ENCODE data around the gene NCLN. TPM values are rescaled to one million over a fixed set of nuclear protein-coding genes. Genes with fewer than 3 reads are reported as not detected.
A peak's percentile ranks its signal among the peaks of the same experiment; 100 is the strongest.

Gene NCLN
- total and polyA plus RNA-seq, 5 experiments from 2014 or later, result 23.9 to 63.0 (median 44.7) TPM

- POLR2A ChIA-PET, result no interaction called here
- ATAC-seq, result no peak
- H3K4me3 Mint-ChIP-seq, result no peak overlapping the region
- no peaks in the 10 kb centered on the region for H3K9me3 Mint-ChIP-seq
- no peak overlapping the region for H3K27ac Mint-ChIP-seq
- no peaks in the 10 kb centered on the region for H3K36me3 Mint-ChIP-seq
- DNase-seq, result no peak
- H3K4me1 Mint-ChIP-seq, result no peaks in the 10 kb centered on the region
- H3K27me3 Mint-ChIP-seq, result peaks cover 3 to 18% (median 5%) of the 10 kb centered on the region in 5 donors
Measured at GRCh38 chr19:3245050-3245449, 59.3 kb downstream of the NCLN start.

- Mint-ChIP-seq H3K27ac (no peak overlapping the region), H3K27me3 (peaks cover 9 to 33% (median 13%) of the 10 kb centered on the region in 5 donors), H3K4me3 (no peak overlapping the region), H3K4me1 (peaks cover 0 to 3% (median 0%) of the 10 kb centered on the region in 4 donors), H3K9me3 (peaks cover 0 to 9% (median under 1%) of the 10 kb centered on the region in 9 donors), H3K36me3 (no peaks in the 10 kb centered on the region)
- ATAC-seq, result no peak
- DNase-seq, result no peak
- POLR2A ChIA-PET, result no interaction called here
Measured at GRCh38 chr19:3248728-3249326, 63.1 kb downstream of the NCLN start.

- H3K27me3 Mint-ChIP-seq, result peaks cover 9 to 33% (median 16%) of the 10 kb centered on the region in 5 donors
- H3K4me1 Mint-ChIP-seq, result peaks cover 0 to 3% (median 0%) of the 10 kb centered on the region in 4 donors
- H3K27ac Mint-ChIP-seq, result no peak overlapping the region
- no peak for ATAC-seq
- peaks cover 0 to 11% (median 4%) of the 10 kb centered on the region in 9 donors for H3K9me3 Mint-ChIP-seq
- POLR2A ChIA-PET, result no interaction called here
- no peak for DNase-seq
- H3K4me3 Mint-ChIP-seq, result no peak overlapping the region
- no peaks in the 10 kb centered on the region for H3K36me3 Mint-ChIP-seq
Measured at GRCh38 chr19:3249408-3249807, 63.7 kb downstream of the NCLN start.

GRCh38 chr19:3250675-3251074 lies 64.9 kb downstream of the NCLN start:
- H3K36me3 Mint-ChIP-seq, result no peaks in the 10 kb centered on the region
- peaks cover 0 to 3% (median 0%) of the 10 kb centered on the region in 4 donors for H3K4me1 Mint-ChIP-seq
- H3K27me3 Mint-ChIP-seq, result peaks cover 12 to 33% (median 22%) of the 10 kb centered on the region in 5 donors
- H3K27ac Mint-ChIP-seq, result peak overlapping the region in 2 of 10 donors; percentile 33 to 62
- DNase-seq (peak in 8 of 10 donors; percentile 10 to 49 (median 32)), ATAC-seq (peak; percentile 76 to 79)
- peaks cover 0 to 15% (median 5%) of the 10 kb centered on the region in 9 donors for H3K9me3 Mint-ChIP-seq
- no peak overlapping the region for H3K4me3 Mint-ChIP-seq
- POLR2A ChIA-PET, result interaction anchor here (0.6 kb wide), 1 partner anchor 26 kb away, joined by 3 read pairs; the partner anchor contains the start of gene CELF5

GRCh38 chr19:3251229-3251628 lies 65.5 kb downstream of the NCLN start:
- H3K36me3 Mint-ChIP-seq, result no peaks in the 10 kb centered on the region
- H3K4me3 Mint-ChIP-seq, result no peak overlapping the region

GRCh38 chr19:3252650-3253049 lies 66.9 kb downstream of the NCLN start:
- Mint-ChIP-seq H3K36me3 (no peaks in the 10 kb centered on the region), H3K4me1 (peaks cover 0 to 3% (median 0%) of the 10 kb centered on the region in 4 donors)

More at GRCh38 chr19:3251229-3251628, 65.5 kb downstream of the NCLN start:
- POLR2A ChIA-PET, result interaction anchor here (0.6 kb wide), 1 partner anchor 26 kb away, joined by 3 read pairs; the partner anchor contains the start of gene CELF5
- Mint-ChIP-seq H3K27ac (peak overlapping the region in 1 of 10 donors; percentile 34), H3K9me3 (peaks cover 0 to 15% (median 5%) of the 10 kb centered on the region in 9 donors), H3K4me1 (peaks cover 0 to 3% (median 0%) of the 10 kb centered on the region in 4 donors), H3K27me3 (peaks cover 12 to 33% (median 22%) of the 10 kb centered on the region in 5 donors)
- DNase-seq, result no peak
- no peak for ATAC-seq

GRCh38 chr19:3253270-3253669 lies 67.5 kb downstream of the NCLN start:
- Mint-ChIP-seq H3K4me3 (no peak overlapping the region), H3K36me3 (no peaks in the 10 kb centered on the region), H3K4me1 (peaks cover 0 to 3% (median 0%) of the 10 kb centered on the region in 4 donors), H3K27ac (no peak overlapping the region), H3K9me3 (peaks cover 0 to 15% (median 5%) of the 10 kb centered on the region in 9 donors), H3K27me3 (peaks cover 12 to 33% (median 22%) of the 10 kb centered on the region in 5 donors)
- POLR2A ChIA-PET, result interaction anchor here (0.6 kb wide), 1 partner anchor 16 kb away, joined by 3 read pairs; no protein-coding TSS in a partner anchor
- ATAC-seq (no peak), DNase-seq (no peak)

More at GRCh38 chr19:3252650-3253049, 66.9 kb downstream of the NCLN start:
- ATAC-seq (no peak), DNase-seq (no peak)
- Mint-ChIP-seq H3K4me3 (no peak overlapping the region), H3K27me3 (peaks cover 12 to 33% (median 22%) of the 10 kb centered on the region in 5 donors), H3K27ac (no peak overlapping the region), H3K9me3 (peaks cover 0 to 15% (median 5%) of the 10 kb centered on the region in 9 donors)
- POLR2A ChIA-PET, result no interaction called here

- H3K4me3 Mint-ChIP-seq, result no peak overlapping the region
- H3K27ac Mint-ChIP-seq, result no peak overlapping the region
- H3K9me3 Mint-ChIP-seq, result peaks cover 0 to 15% (median 5%) of the 10 kb centered on the region in 9 donors
- no peaks in the 10 kb centered on the region for H3K36me3 Mint-ChIP-seq
- peaks cover 0 to 3% (median 0%) of the 10 kb centered on the region in 4 donors for H3K4me1 Mint-ChIP-seq
- DNase-seq (no peak), ATAC-seq (no peak)
- POLR2A ChIA-PET, result no interaction called here
- H3K27me3 Mint-ChIP-seq, result peaks cover 13 to 21% (median 19%) of the 10 kb centered on the region in 5 donors
Measured at GRCh38 chr19:3254520-3254919, 68.8 kb downstream of the NCLN start.

- no peaks in the 10 kb centered on the region for H3K36me3 Mint-ChIP-seq
- no peak for ATAC-seq
- H3K27me3 Mint-ChIP-seq, result peaks cover 0 to 10% (median 7%) of the 10 kb centered on the region in 5 donors
- H3K4me1 Mint-ChIP-seq, result no peaks in the 10 kb centered on the region
- POLR2A ChIA-PET, result no interaction called here
- no peak for DNase-seq
- H3K9me3 Mint-ChIP-seq, result peaks cover 0 to 15% (median 5%) of the 10 kb centered on the region in 9 donors
- H3K4me3 Mint-ChIP-seq, result no peak overlapping the region
- no peak overlapping the region for H3K27ac Mint-ChIP-seq
Measured at GRCh38 chr19:3257071-3257470, 71.3 kb downstream of the NCLN start.

Other genes starting within 250 kb of the NCLN start
- gene ZNF77, start 241.0 kb upstream of the NCLN start, total RNA-seq, result 1 to 10 TPM; 5.7 to 6.9 TPM
- gene ZNF77, start 241.0 kb upstream of the NCLN start, polyA plus RNA-seq, result 1 to 10 TPM; 1.3 to 2.1 (median 1.7) TPM
- under 1 TPM in 1 of 2 experiments, not detected in 1; 0.30 TPM for gene TLE6, start 208.4 kb upstream of the NCLN start, total RNA-seq
- under 1 TPM in 2 of 3 donors, not detected in 1; 0.52 to 0.82 TPM for gene TLE6, start 208.4 kb upstream of the NCLN start, polyA plus RNA-seq
- 10 to 100 TPM; 19.1 to 21.1 TPM for gene TLE2, start 156.7 kb upstream of the NCLN start, total RNA-seq
- gene TLE2, start 156.7 kb upstream of the NCLN start, polyA plus RNA-seq, result 10 to 100 TPM in 2 of 3 donors, 1 to 10 TPM in 1; 7.0 to 12.4 (median 10.8) TPM
- gene TLE5, start 123.4 kb upstream of the NCLN start, total RNA-seq, result 100 to 1,000 TPM; 981 to 983 TPM
- 100 to 1,000 TPM; 451 to 924 (median 555) TPM for gene TLE5, start 123.4 kb upstream of the NCLN start, polyA plus RNA-seq
- gene GNA11, start 91.6 kb upstream of the NCLN start, total RNA-seq, result 1 to 10 TPM; 5.1 to 5.4 TPM
- under 1 TPM; 0.43 to 0.60 (median 0.47) TPM for gene GNA11, start 91.6 kb upstream of the NCLN start, polyA plus RNA-seq
- gene GNA15, start 49.9 kb upstream of the NCLN start, total RNA-seq, result under 1 TPM; 0.36 to 0.39 TPM
- gene GNA15, start 49.9 kb upstream of the NCLN start, polyA plus RNA-seq, result under 1 TPM in 1 of 3 donors, not detected in 2; 0.19 TPM
- 100 to 1,000 TPM; 217 to 233 TPM for gene S1PR4, start 7.2 kb upstream of the NCLN start, total RNA-seq
- 100 to 1,000 TPM; 286 to 470 (median 332) TPM for gene S1PR4, start 7.2 kb upstream of the NCLN start, polyA plus RNA-seq
- gene CELF5, start 38.7 kb downstream of the NCLN start, total RNA-seq, result under 1 TPM; 0.23 to 0.41 TPM
- gene CELF5, start 38.7 kb downstream of the NCLN start, polyA plus RNA-seq, result not detected
- 10 to 100 TPM; 30.2 to 34.8 TPM for gene NFIC, start 180.7 kb downstream of the NCLN start, total RNA-seq
- gene NFIC, start 180.7 kb downstream of the NCLN start, polyA plus RNA-seq, result 10 to 100 TPM in 2 of 3 donors, 1 to 10 TPM in 1; 5.8 to 15.8 (median 12.1) TPM

All from naive thymus-derived CD8-positive, alpha-beta T cell (primary cell).